Activated CD4-positive, alpha-beta T cell treated with anti-CD3 and anti-CD28 coated beads, Interleukin-2, amount 50 U/mL, for 48 hours (primary cell): ENCODE data around the gene CHCHD10.

Experiments used
- DNase-seq, 2 experiments: peaks; one replicate each; pipeline ENCODE4 v3.0.0-alpha.2; 2020

The CHCHD10 gene

GRCh38 chr22:23786752-23787599 is 19.2 kb upstream of the CHCHD10 start, which contains the start of gene SMARCB1:
TSS of gene SMARCB1 (plus strand) at chr22:23786966. CDS start at chr22:23787170, 204 bp downstream.
- DNase-seq: peak; percentile 87 to 88

- DNase-seq: no peak
Measured at GRCh38 chr22:23786261-23786710, 18.5 kb upstream of the CHCHD10 start.

- no peak for DNase-seq
Measured at GRCh38 chr22:23784215-23784732, 16.5 kb upstream of the CHCHD10 start.

- no peak for DNase-seq
Measured at GRCh38 chr22:23783265-23784150, 15.7 kb upstream of the CHCHD10 start.

- DNase-seq: no peak
Measured at GRCh38 chr22:23782703-23783102, 14.9 kb upstream of the CHCHD10 start.

GRCh38 chr22:23782252-23782651 is 14.5 kb upstream of the CHCHD10 start:
- DNase-seq: no peak

- DNase-seq: no peak
Measured at GRCh38 chr22:23781511-23782183, 13.9 kb upstream of the CHCHD10 start.

GRCh38 chr22:23781065-23781464 is 13.3 kb upstream of the CHCHD10 start:
- DNase-seq: no peak

GRCh38 chr22:23780146-23780748 is 12.5 kb upstream of the CHCHD10 start:
- DNase-seq: no peak

- DNase-seq: no peak
Measured at GRCh38 chr22:23779731-23780130, 12.0 kb upstream of the CHCHD10 start.

GRCh38 chr22:23779083-23779482 is 11.3 kb upstream of the CHCHD10 start:
- no peak for DNase-seq

- DNase-seq: no peak
Measured at GRCh38 chr22:23778577-23778900, 10.8 kb upstream of the CHCHD10 start.

GRCh38 chr22:23777776-23778576 is 10.2 kb upstream of the CHCHD10 start:
- DNase-seq: no peak

GRCh38 chr22:23775779-23776375 is 8.1 kb upstream of the CHCHD10 start:
- DNase-seq: no peak

GRCh38 chr22:23774922-23775436 is 7.2 kb upstream of the CHCHD10 start:
- DNase-seq: no peak

- no peak for DNase-seq
Measured at GRCh38 chr22:23774114-23774921, 6.5 kb upstream of the CHCHD10 start.

GRCh38 chr22:23773483-23774113 is 5.8 kb upstream of the CHCHD10 start:
- DNase-seq: no peak

GRCh38 chr22:23772649-23773473 is 5.1 kb upstream of the CHCHD10 start, which contains the start of gene MMP11:
TSS of gene MMP11 (plus strand) at chr22:23772849. CDS start at chr22:23772871, 22 bp downstream.
- DNase-seq: peak; percentile 60 to 61

- DNase-seq: no peak
Measured at GRCh38 chr22:23772315-23772648, 4.5 kb upstream of the CHCHD10 start.
